Loucy (cell line): ENCODE results near the gene NLRP7.

ENCODE experiments used
- CTCF ChIP-seq: fragments of 200-600 bp; sonication (generic); conservative IDR thresholded peaks from 2 replicates; pipeline ENCODE4 v1.5.1; 2014; ENCODE audit warnings: mild to moderate bottlenecking, antibody characterized with exemption, low read length
- EZH2phosphoT487 ChIP-seq: fragments of 200-600 bp; IDR thresholded peaks from 2 replicates; pipeline ENCODE4 v1.6.1; 2018; ENCODE audit warnings: antibody characterized with exemption, mild to moderate bottlenecking, moderate library complexity, borderline replicate concordance

GRCh38 chr19:54875506-54875905, 71.8 kb downstream of the NLRP7 start:
- TF ChIP-seq EZH2phosphoT487 (no peak), CTCF (no peak)
